ENCODE data around the gene NPIPA8. TPM values are rescaled to one million over a fixed set of nuclear protein-coding genes. Genes with fewer than 3 reads are reported as not detected.
"Not testable (repeated sequence)": the region's sequence is repeated elsewhere in the genome, so short reads cannot be mapped to it uniquely, and the experiment has no call there.

The NPIPA8 gene
- total and polyA plus RNA-seq, 2 donors (not counting 1 experiment from before 2014, with no cell fraction given): 1.5 to 15.7 TPM

DNA sequence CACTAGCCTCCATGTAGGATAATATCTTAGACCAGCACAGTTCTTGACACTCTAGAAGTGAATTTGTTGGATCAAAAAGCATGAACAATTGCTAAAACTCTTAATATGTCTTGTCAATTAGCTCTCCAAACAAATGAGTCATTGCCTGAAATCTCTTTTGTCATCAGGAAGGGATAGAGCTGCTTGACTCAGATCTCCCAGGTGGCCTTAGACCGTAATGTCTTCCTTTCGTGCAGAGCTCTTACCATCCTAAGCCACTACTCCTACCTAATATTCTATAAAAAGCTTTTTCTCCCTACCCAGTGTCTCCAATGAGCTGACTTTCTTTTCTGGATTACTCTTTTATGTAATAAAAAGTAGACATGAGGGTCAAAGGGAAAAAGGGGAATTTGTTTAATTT lies 66.4 kb downstream of the NPIPA8 start:
- H3K4me3 ChIP-seq (ENCODE audit: control extremely low read depth in 1 of 5, extremely low read depth in 1 of 5, insufficient read depth in 1 of 5, low read depth in 2 of 5, low read length in 4 of 5); H3K4me1 Mint-ChIP-seq; H3K9ac ChIP-seq (ENCODE audit: low read length); H2AFZ ChIP-seq (ENCODE audit: insufficient read depth, low read depth, low read length, poor library complexity, severe bottlenecking); H3K4me2 ChIP-seq (replicated peaks; ENCODE audit: low read depth, low read length, poor library complexity, severe bottlenecking); CTCF ChIA-PET; H3K27ac ChIP-seq (ENCODE audit: low read length in 2 of 2); H3K36me3 ChIP-seq (replicated peaks in 1 of 2; ENCODE audit: control extremely low read depth in 1 of 2, control insufficient read depth in 1 of 2, extremely low read depth in 1 of 2, insufficient read depth in 2 of 2, low read length in 1 of 2); H3K9me3 Mint-ChIP-seq (ENCODE audit: insufficient read depth); POLR2A ChIA-PET; ATAC-seq (ENCODE audit: low read depth); H3K4me3 Mint-ChIP-seq; H3K4me1 ChIP-seq (ENCODE audit: control insufficient read depth in 2 of 2, insufficient read depth in 2 of 2, low read length in 2 of 2); DNase-seq; intact Hi-C loops (cut with micrococcal nuclease); H3K27me3 ChIP-seq (replicated peaks in 1 of 4; ENCODE audit: control extremely low read depth in 1 of 4, control insufficient read depth in 3 of 4, insufficient read depth in 4 of 4, low read length in 3 of 4); H3K27me3 Mint-ChIP-seq; H3K79me2 ChIP-seq (ENCODE audit: control insufficient read depth, insufficient read depth, low read length); H3K27ac Mint-ChIP-seq; H4K20me1 ChIP-seq (ENCODE audit: control insufficient read depth, insufficient read depth, low read length, poor library complexity, severe bottlenecking); H3K9me3 ChIP-seq (ENCODE audit: control extremely low read depth in 1 of 3, control insufficient read depth in 2 of 3, insufficient read depth in 1 of 3, low read length in 2 of 3): not testable (repeated sequence)
- WGBS (ENCODE audit: insufficient coverage): no CpG with 5 or more reads among the region's 2 CpGs

Small RNA genes within 50 kb of the gene (small RNA-seq; reads per million reads assigned to genes)
- not detected for gene AC126755.6 (ENCODE audit: insufficient read length, low read depth, low replicate concordance)
- gene MIR6511A4 (ENCODE audit: insufficient read length, low read depth, low replicate concordance): not detected
- gene MIR6770-3 (ENCODE audit: insufficient read length, low read depth, low replicate concordance): not detected

Other genes starting within 250 kb of the NPIPA8 start
- 41.2 and 44.2 TPM in 2 replicates for gene NOMO2, start 225.4 kb upstream of the NPIPA8 start, total RNA-seq
- 47.2 and 50.8 TPM in 2 replicates for gene NOMO2, start 225.4 kb upstream of the NPIPA8 start, polyA plus RNA-seq

Measured in B cell (primary cell).